ENCODE data around the gene SAMD4B.
"Not testable (repeated sequence)": the region's sequence is repeated elsewhere in the genome, so short reads cannot be mapped to it uniquely, and the experiment has no call there.

The SAMD4B gene

GRCh38 chr19:39372047-39372802 lies 30.0 kb downstream of the SAMD4B start:
- no peak for DNase-seq

DNA sequence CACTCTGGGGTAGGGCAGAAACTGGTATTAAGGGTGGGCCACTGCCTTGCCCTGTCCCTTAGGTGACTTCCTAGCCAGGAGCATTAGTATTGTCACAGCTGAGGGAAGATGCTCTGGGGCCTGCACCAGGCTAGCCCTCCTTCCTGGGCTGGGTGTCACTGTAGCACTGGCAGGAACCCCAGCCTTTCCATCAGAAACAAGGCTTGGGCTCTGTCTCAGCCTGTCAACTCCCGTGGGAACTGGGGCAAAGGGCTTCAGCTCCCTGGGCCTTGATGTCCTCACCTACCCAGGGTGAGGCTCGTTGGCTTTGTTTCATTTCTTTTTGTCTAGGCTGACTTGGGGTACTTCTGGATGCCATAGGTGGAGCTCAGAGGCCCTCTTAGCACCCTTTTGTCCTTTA lies 30.7 kb downstream of the SAMD4B start:
- no peak for DNase-seq

GRCh38 chr19:39375929-39376328 lies 33.7 kb downstream of the SAMD4B start:
- no peak for DNase-seq

DNA sequence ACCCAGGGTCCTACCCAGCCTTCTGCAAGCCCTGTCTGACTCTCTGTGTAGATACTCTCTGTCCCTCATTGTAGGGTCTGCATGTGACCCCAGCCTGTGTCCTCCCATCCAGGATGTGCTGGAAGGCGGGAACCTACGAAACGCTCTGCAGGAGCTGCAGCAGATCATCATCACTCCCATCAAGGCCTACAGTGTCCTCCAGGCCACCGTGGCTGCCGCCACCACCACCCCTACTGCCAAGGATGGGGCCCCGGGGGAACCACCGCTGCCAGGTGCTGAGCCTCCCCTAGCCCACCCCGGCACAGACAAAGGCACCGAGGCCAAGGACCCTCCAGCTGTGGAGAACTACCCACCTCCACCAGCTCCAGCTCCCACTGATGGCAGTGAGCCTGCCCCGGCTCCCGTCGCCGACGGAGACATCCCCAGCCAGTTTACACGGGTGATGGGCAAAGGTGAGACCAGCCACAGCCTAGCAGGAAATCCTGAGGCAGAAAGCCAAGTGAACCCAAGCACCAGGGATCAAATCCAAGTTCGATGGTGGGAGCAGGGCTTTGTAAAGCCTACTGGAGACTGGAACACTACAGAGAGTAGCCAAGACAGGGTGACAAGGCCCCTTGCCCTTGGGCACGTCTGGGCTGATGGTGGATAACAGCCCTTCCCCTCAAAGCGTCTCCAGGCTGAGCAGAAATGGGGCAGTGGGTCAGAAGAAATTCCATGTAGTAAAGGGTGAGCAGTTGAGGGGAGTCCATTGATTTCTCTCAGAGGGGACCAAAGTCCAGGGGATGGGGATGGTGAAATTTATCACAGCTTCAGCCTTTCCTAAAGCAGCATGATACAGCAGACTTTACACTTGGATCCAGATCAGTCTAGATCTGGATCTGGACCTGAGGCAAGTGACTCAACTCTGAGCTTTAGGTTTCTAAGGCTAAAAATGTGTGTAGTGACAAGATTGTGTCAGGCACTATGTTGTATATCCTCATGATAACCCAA lies 35.4 kb downstream of the SAMD4B start:
- DNase-seq = no peak

- DNase-seq = not testable (repeated sequence)
These were observed 37.1 kb downstream of the SAMD4B start for GRCh38 chr19:39379366-39379765.

GRCh38 chr19:39379865-39380396 lies 37.7 kb downstream of the SAMD4B start:
- no peak for DNase-seq

- no peak for DNase-seq
These were observed 38.6 kb downstream of the SAMD4B start for GRCh38 chr19:39380521-39381502.

- DNase-seq = no peak
These were observed 39.8 kb downstream of the SAMD4B start for GRCh38 chr19:39381910-39382611.

DNA sequence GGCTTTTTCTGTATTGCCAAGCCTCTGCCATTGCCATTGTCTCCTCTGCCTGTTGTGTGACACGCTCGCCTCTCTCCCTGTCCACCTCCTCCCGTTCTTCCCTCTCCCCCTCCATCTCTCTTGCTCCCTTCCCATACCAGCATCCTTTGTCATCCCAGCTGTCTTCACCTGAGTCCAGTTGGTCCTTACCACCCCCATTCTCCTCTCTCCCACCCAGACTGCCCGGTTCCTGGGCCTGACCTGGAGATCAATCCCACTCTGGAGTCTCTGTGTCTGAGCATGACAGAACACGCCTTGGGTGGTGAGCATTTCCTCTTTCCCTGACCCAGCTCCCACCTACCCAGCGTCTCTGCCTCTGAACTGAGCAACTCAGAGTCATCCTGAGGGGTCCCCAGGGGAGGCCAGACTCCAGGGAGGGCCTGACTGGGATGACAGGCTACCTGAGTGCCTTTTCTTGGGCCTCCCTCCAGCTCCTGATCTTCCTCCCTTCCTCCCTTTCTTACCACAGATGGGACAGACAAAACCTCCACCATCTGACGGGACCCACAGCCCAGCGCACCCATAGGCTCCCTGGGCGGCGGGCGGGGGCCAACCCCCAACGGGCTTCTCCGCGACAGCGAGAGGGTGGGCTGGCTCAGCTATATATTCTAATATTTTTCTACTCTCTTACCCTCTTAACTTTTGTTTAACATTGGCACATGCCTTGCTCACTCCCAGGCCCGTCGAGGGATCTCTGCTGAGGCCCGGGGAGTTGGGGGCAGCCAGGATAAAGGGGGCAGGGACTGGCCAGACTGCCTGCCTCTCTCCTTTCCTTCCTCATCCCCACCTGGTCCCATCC lies 41.0 kb downstream of the SAMD4B start:
- DNase-seq = no peak

GRCh38 chr19:39384839-39385568 lies 42.8 kb downstream of the SAMD4B start:
- no peak for DNase-seq

GRCh38 chr19:39385629-39386411 lies 43.6 kb downstream of the SAMD4B start:
- no peak for DNase-seq

DNA sequence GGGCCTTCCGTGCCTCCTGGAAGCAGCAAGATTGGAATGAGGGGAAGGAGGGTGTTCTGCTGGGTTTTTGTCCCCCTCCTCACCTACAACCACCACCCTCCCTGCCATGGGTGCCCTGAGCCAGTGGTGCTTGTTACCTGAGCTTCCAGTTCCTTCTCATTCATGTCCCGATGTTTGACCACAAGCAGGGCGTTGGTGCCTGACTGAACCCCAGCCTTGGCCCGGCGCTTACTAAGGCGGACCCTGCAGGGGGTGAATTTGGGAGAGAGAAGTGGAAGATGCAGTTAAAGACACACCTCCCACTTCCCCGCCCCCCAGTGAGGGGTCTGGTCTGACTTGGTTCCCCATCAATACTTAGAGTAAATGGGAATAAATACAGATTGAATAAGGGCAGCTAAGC lies 44.3 kb downstream of the SAMD4B start:
- DNase-seq = no peak

GRCh38 chr19:39388657-39389056 lies 46.4 kb downstream of the SAMD4B start:
- no peak for DNase-seq

GRCh38 chr19:39389631-39390414 lies 47.6 kb downstream of the SAMD4B start:
- DNase-seq = no peak

DNA sequence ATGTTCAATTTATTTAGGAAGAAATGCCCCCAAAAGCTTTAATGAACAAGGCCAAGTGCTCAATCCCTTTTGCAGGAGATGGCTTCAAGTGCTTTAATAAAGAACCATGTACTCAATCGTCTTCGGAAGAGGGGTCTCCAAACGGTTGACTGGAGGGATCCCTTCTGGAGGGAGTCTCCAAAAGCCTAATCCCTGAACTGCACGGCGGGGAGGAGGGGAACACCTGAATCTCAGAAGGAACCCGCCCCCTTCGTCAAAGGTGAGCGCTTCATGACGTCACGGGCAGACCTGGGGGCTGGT lies 48.2 kb downstream of the SAMD4B start:
- DNase-seq = no peak

- DNase-seq = peak; percentile 99
These were observed 48.7 kb downstream of the SAMD4B start, which contains the start of the genes MED29 and PAF1 for GRCh38 chr19:39390751-39391437. Gene MED29 (plus strand): TSS chr19:39391378. CDS start chr19:39391423, 45 bp downstream. Gene PAF1 (minus strand): TSS chr19:39391106. CDS start chr19:39390864, 242 bp downstream.

All from NCI-H2029 treated with DMSO at 0.1 percent for 48 hours (cell line).